Activated T-helper 17 cell treated with anti-CD3 and anti-CD28 coated beads, Interleukin-2, amount 50 U/mL, for 72 hours (primary cell): ENCODE data around the gene AP2A1. TPM values are rescaled to one million over a fixed set of nuclear protein-coding genes. Genes with fewer than 3 reads are reported as not detected.

Source experiments
- ATAC-seq: fragments of 150-1000 bp; cut with Tn5 transposase; replicated peaks from 2 replicates; pipeline ENCODE4 v1.10.0; 2021; ENCODE audit warnings: mild to moderate bottlenecking, moderate library complexity
- H3K27ac Mint-ChIP-seq: one replicate; pipeline ENCODE4 v1.8.0; 2022; ENCODE audit warnings: mixed read lengths
- H3K27me3 Mint-ChIP-seq: one replicate; pipeline ENCODE4 v1.8.0; 2022; ENCODE audit warnings: mixed read lengths
- H3K36me3 Mint-ChIP-seq: one replicate; pipeline ENCODE4 v1.8.0; 2022; ENCODE audit warnings: low read depth, mild to moderate bottlenecking, mixed read lengths
- H3K4me1 Mint-ChIP-seq: one replicate; pipeline ENCODE4 v1.8.0; 2022; ENCODE audit warnings: mixed read lengths
- H3K4me3 Mint-ChIP-seq: one replicate; pipeline ENCODE4 v1.8.0; 2022; ENCODE audit warnings: mild to moderate bottlenecking, mixed read lengths
- H3K9me3 Mint-ChIP-seq: one replicate; pipeline ENCODE4 v1.8.0; 2022; ENCODE audit warnings: mixed read lengths
- total RNA-seq, 2 donors: library from RNA; stranded (reverse); gene quantifications; one replicate each; pipeline ENCODE4 v1.2.3, GENCODE V29; 2022

Gene AP2A1
- total RNA-seq, 2 donors from 2014 or later, result 77.5 to 87.0 TPM

- Mint-ChIP-seq H3K4me1 (no peaks in the 10 kb centered on the region), H3K27ac (no peak overlapping the region), H3K9me3 (no peaks in the 10 kb centered on the region), H3K4me3 (no peak overlapping the region), H3K27me3 (no peaks in the 10 kb centered on the region), H3K36me3 (peaks cover 83% of the 10 kb centered on the region)
- ATAC-seq, result no peak
These were observed 28.8 kb downstream of the AP2A1 start for GRCh38 chr19:49795615-49796014.

- Mint-ChIP-seq H3K27ac (no peak overlapping the region), H3K9me3 (no peaks in the 10 kb centered on the region), H3K4me3 (no peak overlapping the region), H3K36me3 (peaks cover 80% of the 10 kb centered on the region), H3K27me3 (no peaks in the 10 kb centered on the region), H3K4me1 (no peaks in the 10 kb centered on the region)
- ATAC-seq, result no peak
These were observed 31.8 kb downstream of the AP2A1 start for GRCh38 chr19:49798574-49798973.

GRCh38 chr19:49799271-49799797 lies 32.5 kb downstream of the AP2A1 start:
- no peaks in the 10 kb centered on the region for H3K9me3 Mint-ChIP-seq
- H3K27ac Mint-ChIP-seq, result no peak overlapping the region
- H3K27me3 Mint-ChIP-seq, result no peaks in the 10 kb centered on the region
- peaks cover 80% of the 10 kb centered on the region for H3K36me3 Mint-ChIP-seq
- no peak overlapping the region for H3K4me3 Mint-ChIP-seq
- ATAC-seq, result no peak
- no peaks in the 10 kb centered on the region for H3K4me1 Mint-ChIP-seq

GRCh38 chr19:49799798-49800376 lies 33.1 kb downstream of the AP2A1 start:
- no peak overlapping the region for H3K4me3 Mint-ChIP-seq
- H3K27me3 Mint-ChIP-seq, result no peaks in the 10 kb centered on the region
- no peaks in the 10 kb centered on the region for H3K9me3 Mint-ChIP-seq
- H3K27ac Mint-ChIP-seq, result no peak overlapping the region
- no peak for ATAC-seq
- H3K4me1 Mint-ChIP-seq, result no peaks in the 10 kb centered on the region
- H3K36me3 Mint-ChIP-seq, result peaks cover 78% of the 10 kb centered on the region

- peaks cover 69% of the 10 kb centered on the region for H3K36me3 Mint-ChIP-seq
- H3K4me3 Mint-ChIP-seq, result no peak overlapping the region
- no peaks in the 10 kb centered on the region for H3K9me3 Mint-ChIP-seq
- ATAC-seq, result no peak
- no peaks in the 10 kb centered on the region for H3K27me3 Mint-ChIP-seq
- H3K27ac Mint-ChIP-seq, result no peak overlapping the region
- no peaks in the 10 kb centered on the region for H3K4me1 Mint-ChIP-seq
These were observed 34.0 kb downstream of the AP2A1 start for GRCh38 chr19:49800771-49801170.

GRCh38 chr19:49801401-49801888 lies 34.6 kb downstream of the AP2A1 start:
- peaks cover 4% of the 10 kb centered on the region for H3K4me1 Mint-ChIP-seq
- no peak overlapping the region for H3K27ac Mint-ChIP-seq
- no peaks in the 10 kb centered on the region for H3K9me3 Mint-ChIP-seq
- ATAC-seq, result no peak
- no peak overlapping the region for H3K4me3 Mint-ChIP-seq
- H3K27me3 Mint-ChIP-seq, result no peaks in the 10 kb centered on the region
- H3K36me3 Mint-ChIP-seq, result peaks cover 68% of the 10 kb centered on the region

- H3K4me1 Mint-ChIP-seq, result peaks cover 6% of the 10 kb centered on the region
- no peaks in the 10 kb centered on the region for H3K27me3 Mint-ChIP-seq
- no peak for ATAC-seq
- H3K36me3 Mint-ChIP-seq, result peaks cover 65% of the 10 kb centered on the region
- H3K9me3 Mint-ChIP-seq, result no peaks in the 10 kb centered on the region
- H3K27ac Mint-ChIP-seq, result no peak overlapping the region
- H3K4me3 Mint-ChIP-seq, result no peak overlapping the region
These were observed 35.3 kb downstream of the AP2A1 start for GRCh38 chr19:49801966-49802661.

- Mint-ChIP-seq H3K27ac (peak overlapping the region; percentile 43), H3K9me3 (no peaks in the 10 kb centered on the region), H3K4me1 (peaks cover 6% of the 10 kb centered on the region), H3K27me3 (no peaks in the 10 kb centered on the region), H3K36me3 (peaks cover 56% of the 10 kb centered on the region), H3K4me3 (no peak overlapping the region)
- ATAC-seq, result no peak
These were observed 36.2 kb downstream of the AP2A1 start for GRCh38 chr19:49802836-49803528.

- peak overlapping the region; percentile 43 for H3K27ac Mint-ChIP-seq
- H3K9me3 Mint-ChIP-seq, result no peaks in the 10 kb centered on the region
- H3K36me3 Mint-ChIP-seq, result peaks cover 51% of the 10 kb centered on the region
- ATAC-seq, result no peak
- H3K4me3 Mint-ChIP-seq, result no peak overlapping the region
- no peaks in the 10 kb centered on the region for H3K27me3 Mint-ChIP-seq
- H3K4me1 Mint-ChIP-seq, result peaks cover 6% of the 10 kb centered on the region
These were observed 36.7 kb downstream of the AP2A1 start for GRCh38 chr19:49803529-49803856.

- Mint-ChIP-seq H3K4me1 (peaks cover 17% of the 10 kb centered on the region), H3K27me3 (no peaks in the 10 kb centered on the region), H3K4me3 (no peak overlapping the region), H3K36me3 (peaks cover 32% of the 10 kb centered on the region), H3K27ac (peak overlapping the region; percentile 8), H3K9me3 (no peaks in the 10 kb centered on the region)
- no peak for ATAC-seq
These were observed 39.2 kb downstream of the AP2A1 start for GRCh38 chr19:49805822-49806619.

GRCh38 chr19:49806620-49806959 lies 39.8 kb downstream of the AP2A1 start:
- Mint-ChIP-seq H3K27me3 (no peaks in the 10 kb centered on the region), H3K27ac (peak overlapping the region; percentile 8)
- ATAC-seq, result no peak

GRCh38 chr19:49807058-49807903 lies 40.5 kb downstream of the AP2A1 start:
- Mint-ChIP-seq H3K9me3 (no peaks in the 10 kb centered on the region), H3K36me3 (peaks cover 27% of the 10 kb centered on the region), H3K4me3 (no peak overlapping the region), H3K27ac (no peak overlapping the region), H3K27me3 (no peaks in the 10 kb centered on the region), H3K4me1 (peaks cover 17% of the 10 kb centered on the region)
- ATAC-seq, result no peak

More at GRCh38 chr19:49806620-49806959, 39.8 kb downstream of the AP2A1 start:
- no peaks in the 10 kb centered on the region for H3K9me3 Mint-ChIP-seq
- peaks cover 27% of the 10 kb centered on the region for H3K36me3 Mint-ChIP-seq
- no peak overlapping the region for H3K4me3 Mint-ChIP-seq
- peaks cover 17% of the 10 kb centered on the region for H3K4me1 Mint-ChIP-seq

GRCh38 chr19:49807904-49808675 lies 41.3 kb downstream of the AP2A1 start:
- Mint-ChIP-seq H3K9me3 (no peaks in the 10 kb centered on the region), H3K4me1 (peaks cover 17% of the 10 kb centered on the region), H3K36me3 (peaks cover 23% of the 10 kb centered on the region), H3K4me3 (peak overlapping the region; percentile 86), H3K27me3 (no peaks in the 10 kb centered on the region), H3K27ac (peak overlapping the region; percentile 92)
- ATAC-seq, result no peak
